NOMO-1 (cell line): ENCODE data around the gene TNFRSF25.
"Not testable (repeated sequence)": the region's sequence is repeated elsewhere in the genome, so short reads cannot be mapped to it uniquely, and the experiment has no call there.

Experiments
- DNase-seq, 2 experiments: peaks; one replicate each; lab custom pipeline; 2025; ENCODE audit not compliant: unreplicated experiment in 2 of 2; lab: John Stamatoyannopoulos, UW

Gene TNFRSF25

DNA sequence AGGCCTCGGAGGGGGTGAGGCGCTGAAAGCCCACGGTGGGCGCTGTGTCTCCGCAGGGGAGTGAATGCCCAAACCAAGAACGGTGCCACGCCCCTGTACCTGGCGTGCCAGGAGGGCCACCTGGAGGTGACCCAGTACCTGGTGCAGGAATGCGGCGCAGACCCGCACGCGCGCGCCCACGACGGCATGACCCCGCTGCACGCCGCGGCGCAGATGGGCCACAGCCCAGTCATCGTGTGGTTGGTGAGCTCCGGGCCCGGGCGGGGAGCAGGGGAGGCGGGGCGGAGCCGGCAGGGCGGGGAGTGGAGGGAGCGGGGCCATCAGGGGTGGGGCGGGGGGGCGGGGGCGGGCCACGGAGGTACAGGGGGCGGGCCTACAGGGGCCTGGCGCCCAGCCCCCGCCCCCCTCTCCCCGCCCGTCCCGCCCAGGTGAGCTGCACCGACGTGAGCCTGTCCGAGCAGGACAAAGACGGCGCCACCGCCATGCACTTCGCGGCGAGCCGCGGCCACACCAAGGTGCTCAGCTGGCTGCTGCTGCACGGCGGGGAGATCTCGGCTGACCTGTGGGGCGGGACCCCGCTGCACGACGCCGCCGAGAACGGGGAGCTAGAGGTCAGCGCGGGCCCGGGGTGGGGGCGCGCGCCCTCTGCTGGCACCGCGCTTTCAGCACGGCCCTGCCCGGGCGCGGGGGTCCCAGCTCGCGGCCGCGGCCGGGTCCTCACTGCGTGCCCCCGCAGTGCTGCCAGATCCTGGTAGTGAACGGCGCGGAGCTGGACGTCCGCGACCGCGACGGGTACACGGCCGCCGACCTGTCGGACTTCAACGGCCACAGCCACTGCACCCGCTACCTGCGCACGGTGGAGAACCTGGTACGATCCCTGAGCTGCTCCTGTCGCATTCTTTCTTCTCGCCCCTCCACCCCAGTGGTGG, 25.5 kb downstream of the TNFRSF25 start:
- DNase-seq: peak in 1 of 2 experiments; percentile 29

- peak in 1 of 2 experiments; percentile 31 for DNase-seq
Measured at GRCh38 chr1:6438047-6438525, 27.9 kb downstream of the TNFRSF25 start.

- DNase-seq: not testable (repeated sequence)
Measured at GRCh38 chr1:6437012-6437700, 28.8 kb downstream of the TNFRSF25 start.

GRCh38 chr1:6436277-6436676, 29.7 kb downstream of the TNFRSF25 start:
- not testable (repeated sequence) for DNase-seq

- no peak for DNase-seq
Measured at GRCh38 chr1:6435547-6435946, 30.4 kb downstream of the TNFRSF25 start.

DNA sequence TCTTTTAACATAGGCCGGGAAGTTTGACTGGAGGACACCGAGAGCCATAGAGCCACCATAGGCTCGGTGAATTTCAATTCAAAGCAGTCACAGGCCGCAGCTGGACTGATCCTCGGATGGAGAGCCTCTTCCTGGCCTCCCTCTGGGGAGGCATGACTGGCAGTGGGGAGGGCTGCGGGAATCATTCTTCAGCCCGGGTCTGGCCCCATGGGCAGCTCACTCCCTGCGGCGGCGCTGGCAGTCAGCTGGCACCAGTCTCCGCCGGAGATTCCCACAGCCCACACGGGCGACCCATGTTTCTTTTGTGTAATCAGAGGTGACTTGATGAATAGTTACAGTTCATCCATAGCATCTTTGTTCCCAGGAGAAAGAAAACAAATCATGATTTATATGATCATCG, 30.8 kb downstream of the TNFRSF25 start:
- no peak for DNase-seq

DNA sequence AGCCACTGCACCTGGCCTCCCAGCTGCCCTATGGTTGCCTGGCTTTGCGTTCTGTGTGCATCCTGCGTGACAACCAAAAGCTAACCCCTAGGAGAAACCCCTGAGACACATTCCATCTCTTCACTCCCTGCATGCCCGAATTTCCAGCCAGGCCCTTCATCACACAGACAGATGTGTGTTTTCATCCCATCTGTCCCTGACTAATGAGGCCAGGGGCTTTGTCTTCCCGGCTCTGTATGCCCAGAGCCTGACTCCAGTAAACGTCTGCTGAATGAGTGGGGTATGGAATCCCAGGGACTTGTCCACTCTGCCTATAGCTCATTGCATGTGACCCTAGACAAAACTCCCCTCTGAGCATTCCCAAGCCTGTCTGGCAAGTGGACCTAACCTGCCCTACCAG, 31.8 kb downstream of the TNFRSF25 start:
- DNase-seq: no peak

GRCh38 chr1:6431645-6432579, 34.1 kb downstream of the TNFRSF25 start:
- DNase-seq: not testable (repeated sequence)

DNA sequence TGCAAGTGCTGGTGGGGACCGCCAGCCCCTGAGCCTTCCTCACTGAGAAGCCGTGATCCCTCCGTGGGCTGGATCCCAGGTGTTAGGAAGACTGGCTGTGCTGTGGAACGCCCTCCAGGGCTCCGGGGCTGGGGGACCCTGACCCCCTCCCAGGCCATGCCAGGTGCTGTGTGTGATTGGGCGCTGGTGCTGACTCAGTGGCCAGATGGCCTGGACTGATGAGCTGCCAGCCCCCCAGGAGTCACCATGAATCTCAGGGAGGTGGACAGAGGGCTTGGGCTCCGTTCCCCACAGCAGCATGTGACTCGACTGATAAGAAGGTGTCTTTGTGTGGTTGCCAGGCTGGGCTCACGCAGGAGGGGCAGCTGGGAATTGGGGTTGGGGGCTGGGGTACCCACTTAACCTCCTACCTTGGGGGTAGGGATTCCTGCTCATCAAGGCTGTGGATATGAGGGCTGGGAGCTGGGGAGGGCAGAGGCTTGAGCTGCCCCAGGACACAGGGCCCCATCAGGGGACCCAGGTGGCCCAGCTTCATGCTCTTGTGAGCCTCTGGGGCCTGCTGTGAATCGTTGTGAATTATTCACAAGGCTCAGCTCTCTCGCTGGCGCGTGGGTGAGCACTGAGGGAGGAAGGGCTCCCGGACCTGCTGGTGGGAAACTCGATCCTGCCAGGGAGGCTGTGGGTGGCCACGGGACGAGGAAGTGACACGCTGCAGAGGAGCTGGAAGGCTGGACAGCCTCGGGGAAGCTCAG, 36.1 kb downstream of the TNFRSF25 start:
- DNase-seq: not testable (repeated sequence)

DNA sequence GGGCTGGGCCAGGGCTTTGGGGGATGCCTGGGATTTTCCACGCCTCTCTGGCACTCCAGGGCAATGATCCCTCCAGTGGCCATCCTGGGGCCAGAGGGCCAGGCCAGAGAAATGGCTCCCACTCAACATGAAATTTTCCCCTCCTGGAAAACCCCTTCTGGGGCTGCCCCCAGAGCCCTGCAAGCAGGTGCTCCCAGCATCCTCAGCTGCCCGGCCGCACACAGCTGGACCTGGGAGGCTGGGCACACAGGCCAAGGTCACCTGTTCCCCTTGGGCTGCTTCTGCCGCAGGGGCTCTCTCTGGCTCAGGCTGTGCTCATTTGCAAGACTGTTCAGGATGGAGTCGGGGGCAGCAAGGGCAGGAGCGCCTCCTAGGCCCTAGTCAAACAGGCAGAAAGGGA, 37.5 kb downstream of the TNFRSF25 start:
- DNase-seq: not testable (repeated sequence)

- DNase-seq: no peak
Measured at GRCh38 chr1:6427441-6428390, 38.3 kb downstream of the TNFRSF25 start.

- DNase-seq: no peak
Measured at GRCh38 chr1:6426972-6427350, 39.0 kb downstream of the TNFRSF25 start.

GRCh38 chr1:6426277-6426971, 39.5 kb downstream of the TNFRSF25 start:
- DNase-seq: no peak

DNA sequence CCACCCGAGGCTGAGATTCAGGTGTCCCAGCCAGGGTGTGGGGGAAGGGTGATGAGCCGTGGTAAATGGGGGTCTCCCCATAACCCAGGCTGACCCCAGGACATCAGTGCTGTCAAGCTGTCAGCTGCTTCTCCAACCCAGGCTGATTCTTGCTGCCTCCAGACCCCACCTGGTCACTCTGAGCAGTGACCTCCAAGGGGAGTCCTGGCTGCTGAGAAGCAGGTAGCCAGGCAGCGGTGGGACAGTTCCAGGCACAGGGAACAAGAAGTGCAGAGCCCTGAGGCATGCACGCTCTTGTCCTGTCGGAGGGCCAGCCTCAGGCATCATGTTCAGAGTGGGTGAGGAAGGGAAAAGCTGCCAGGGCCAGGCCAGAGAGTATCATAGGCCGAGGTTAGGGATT, 40.3 kb downstream of the TNFRSF25 start:
- DNase-seq: no peak

DNA sequence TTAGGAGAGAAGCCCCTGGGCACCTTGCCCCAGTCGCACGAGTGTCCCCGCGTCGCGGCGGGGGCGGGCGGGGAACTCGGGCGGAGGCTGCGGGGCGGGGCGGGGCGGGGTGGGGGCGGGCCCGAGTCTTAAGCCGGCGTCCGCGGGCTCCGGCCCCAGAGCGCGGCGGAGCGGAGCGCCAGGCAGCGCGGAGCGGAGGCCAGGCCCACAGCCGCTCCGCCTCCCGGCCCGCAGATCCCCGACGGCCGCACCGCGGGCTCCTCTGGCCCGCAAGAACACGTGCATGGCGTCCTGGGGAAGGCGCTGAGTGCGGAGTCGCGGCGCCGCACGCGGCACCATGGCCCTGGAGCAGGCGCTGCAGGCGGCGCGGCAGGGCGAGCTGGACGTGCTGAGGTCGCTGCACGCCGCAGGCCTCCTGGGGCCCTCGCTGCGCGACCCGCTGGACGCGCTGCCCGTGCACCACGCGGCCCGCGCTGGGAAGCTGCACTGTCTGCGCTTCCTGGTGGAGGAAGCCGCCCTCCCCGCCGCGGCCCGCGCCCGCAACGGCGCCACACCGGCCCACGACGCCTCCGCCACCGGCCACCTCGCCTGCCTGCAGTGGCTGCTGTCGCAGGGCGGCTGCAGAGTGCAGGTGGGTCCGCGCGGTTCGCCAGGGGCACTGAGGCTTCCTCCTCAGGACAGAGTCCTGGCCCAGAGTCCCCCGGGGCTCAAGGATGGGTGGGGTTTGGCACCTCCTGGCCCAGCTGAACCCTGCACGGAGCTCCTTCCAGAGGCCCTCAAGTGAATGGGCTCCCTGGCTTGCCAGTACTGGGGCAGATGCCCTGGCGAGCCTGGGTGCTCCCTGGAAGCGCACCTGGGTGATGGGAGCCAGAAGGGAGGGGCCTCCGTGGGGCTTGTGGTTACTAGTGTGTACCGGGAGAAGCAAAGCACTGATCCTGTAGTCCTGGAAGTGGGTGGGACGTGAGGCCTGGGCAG, 41.1 kb downstream of the TNFRSF25 start, which contains the start of gene ESPN:
Gene ESPN (plus strand): TSS at position 158 of the 975 bp plus-strand sequence. CDS start 180 bp downstream, at position 338.
- DNase-seq: no peak

GRCh38 chr1:6424000-6424565, 41.9 kb downstream of the TNFRSF25 start:
- DNase-seq: no peak
